OCI-LY3 (cell line): ENCODE results near the gene ATP9A.

Experiments
- CTCF ChIP-seq: fragments of 200-600, 300-600 bp; sonication (generic); IDR thresholded peaks from 2 replicates; pipeline ENCODE4 v1.5.1; 2014; ENCODE audit warnings: antibody characterized with exemption, low read length, low read depth
- EZH2phosphoT487 ChIP-seq: fragments of 200-600 bp; shearing (Covaris generic); IDR thresholded peaks from 2 replicates; pipeline ENCODE4 v1.6.1; 2018; ENCODE audit warnings: antibody characterized with exemption, mixed run types, low read depth

DNA sequence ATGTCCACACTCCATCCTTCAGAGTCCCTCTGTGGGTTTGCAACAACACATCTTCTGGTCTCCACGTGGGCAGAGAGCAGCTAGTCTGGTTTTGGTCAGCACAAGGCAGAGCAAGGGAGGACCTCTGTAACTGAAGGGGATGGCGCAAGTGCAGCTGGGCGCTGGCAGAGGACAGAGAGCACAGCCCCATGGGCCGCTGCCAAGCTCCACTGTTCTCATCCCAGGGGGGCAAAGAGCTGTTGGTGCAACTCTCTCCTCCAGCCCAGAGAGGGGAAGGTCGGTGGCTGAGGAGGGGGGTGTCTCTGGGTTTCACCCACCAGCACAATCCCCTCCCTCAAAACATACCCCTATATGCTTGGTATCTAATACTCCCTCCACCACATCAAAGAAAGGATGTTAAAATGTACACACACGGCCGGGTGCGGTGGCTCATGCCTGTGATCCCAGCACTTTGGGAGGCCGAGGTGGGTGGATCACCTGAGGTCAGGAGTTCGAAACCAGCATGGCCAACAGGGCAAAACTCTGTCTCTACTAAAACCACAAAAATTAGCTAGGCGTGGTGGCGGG lies 9.1 kb downstream of the ATP9A start:
- TF ChIP-seq CTCF (no peak), EZH2phosphoT487 (no peak)
